GM23248 (cell line): ENCODE measurements around the gene RBM19.

Experiments used
- EZH2 ChIP-seq: fragments of 200-600 bp; sonication (generic); IDR thresholded peaks from 2 replicates; pipeline ENCODE4 v1.6.1; 2018; ENCODE audit warnings: antibody characterized with exemption, mild to moderate bottlenecking; ENCODE audit not compliant: insufficient read depth, poor library complexity, severe bottlenecking
- EZH2phosphoT487 ChIP-seq: fragments of 200-600 bp; sonication (generic); IDR thresholded peaks from 2 replicates; pipeline ENCODE4 v1.6.1; 2018; ENCODE audit warnings: antibody characterized with exemption, moderate library complexity, mild to moderate bottlenecking, low read depth; ENCODE audit not compliant: insufficient read depth

- TF ChIP-seq EZH2phosphoT487 (no peak), EZH2 (no peak)
These were observed 136.9 kb downstream of the RBM19 start for GRCh38 chr12:113829212-113829611.
